SK-N-SH (cell line): ENCODE results near the gene ATP6V1G1. TPM values are rescaled to one million over a fixed set of nuclear protein-coding genes. Genes with fewer than 3 reads are reported as not detected.
"Not testable (repeated sequence)": the region's sequence is repeated elsewhere in the genome, so short reads cannot be mapped to it uniquely, and the experiment has no call there.

Experiments used
- CTCF ChIA-PET: fragments of 300-600, 350-600 bp; formaldehyde crosslinking; extraction: SDS; loops from one replicate; lab custom pipeline; 2021; lab: Yijun Ruan, JAX
- POLR2A ChIA-PET: fragments of 350-600 bp; sonication (Branson Sonifier 250); formaldehyde crosslinking; extraction: SDS; loops from one replicate; lab custom pipeline; 2020; ENCODE audit warnings: antibody characterized with exemption, inconsistent platforms; lab: Yijun Ruan, JAX
- DNase-seq: peaks from one replicate; pipeline ENCODE4 v3.0.0; 2012
- H2AFZ ChIP-seq: fragments of 200-600 bp; sonication (generic); 2 replicates; pipeline ENCODE4 v1.8.1; 2016; ENCODE audit warnings: antibody characterized with exemption, mild to moderate bottlenecking, low read depth
- H3F3A ChIP-seq: fragments of 200-600 bp; sonication (generic); replicated peaks from 2 replicates; pipeline ENCODE3; 2016; ENCODE audit warnings: antibody characterized with exemption, mild to moderate bottlenecking; ENCODE audit not compliant: insufficient read depth
- H3K27ac ChIP-seq, 2 experiments: fragments of 200-500 bp in 1 of 2; fragments of 200-600 bp in 1 of 2; sonication (Bioruptor generic) in 1 of 2; sonication (generic), shearing (Covaris generic) in 1 of 2; 2 replicates each; pipeline versions ENCODE4 v1.5.1 to v1.6.1; 2014 to 2016; ENCODE audit warnings: low read depth in 2 of 2, inconsistent platforms in 1 of 2, low read length in 1 of 2, mild to moderate bottlenecking in 1 of 2, mixed read lengths in 1 of 2
- H3K27me3 ChIP-seq: fragments of 200-600 bp; sonication (generic), shearing (Covaris generic); 2 replicates; pipeline ENCODE4 v1.6.1; 2016; ENCODE audit warnings: mixed run types; ENCODE audit not compliant: insufficient read depth
- H3K36me3 ChIP-seq, 2 experiments: fragments of 200-500 bp in 1 of 2; fragments of 200-600 bp in 1 of 2; sonication (Bioruptor generic) in 1 of 2; sonication (generic) in 1 of 2; replicated peaks in 1 of 2; 2 replicates each; pipeline versions ENCODE3 to v1.5.1; 2014 to 2016; ENCODE audit warnings: low read length in 1 of 2, mild to moderate bottlenecking in 1 of 2; ENCODE audit not compliant: insufficient read depth in 2 of 2, control insufficient read depth in 1 of 2
- H3K4me1 ChIP-seq, 2 experiments: fragments of 200-500 bp in 1 of 2; fragments of 200-600 bp in 1 of 2; sonication (Bioruptor generic) in 1 of 2; sonication (generic), shearing (Covaris generic) in 1 of 2; 2 replicates each; pipeline versions ENCODE4 v1.5.1 to v1.6.1; 2014 to 2016; ENCODE audit warnings: low read depth in 1 of 2, low read length in 1 of 2, mixed run types in 1 of 2; ENCODE audit not compliant: insufficient read depth in 2 of 2, control insufficient read depth in 1 of 2
- H3K4me2 ChIP-seq: fragments of 200-600 bp; sonication (generic), shearing (Covaris generic); 2 replicates; pipeline ENCODE4 v1.6.1; 2017; ENCODE audit warnings: mixed run types
- H3K4me3 ChIP-seq, 2 experiments: fragments of 200-500 bp in 1 of 2; fragments of 200-600 bp in 1 of 2; sonication (Bioruptor generic) in 1 of 2; sonication (generic), shearing (Covaris generic) in 1 of 2; 2 replicates each; pipeline versions ENCODE4 v1.5.1 to v1.8.1; 2014 to 2016; ENCODE audit warnings: low read depth in 2 of 2, inconsistent platforms in 1 of 2, low read length in 1 of 2, mild to moderate bottlenecking in 1 of 2, mixed read lengths in 1 of 2, moderate library complexity in 1 of 2
- H3K79me2 ChIP-seq: fragments of 200-600 bp; sonication (generic); 2 replicates; pipeline ENCODE4 v1.8.1; 2017; ENCODE audit warnings: mild to moderate bottlenecking; ENCODE audit not compliant: insufficient read depth
- H3K9ac ChIP-seq: fragments of 200-600 bp; sonication (generic); 2 replicates; pipeline ENCODE4 v1.6.1; 2017; ENCODE audit warnings: mixed run types
- H3K9me2 ChIP-seq: fragments of 200-600 bp; sonication (generic); 2 replicates; pipeline ENCODE4 v1.6.1; 2017; ENCODE audit warnings: mixed run types
- H3K9me3 ChIP-seq: fragments of 200-600 bp; sonication (generic); 2 replicates; pipeline ENCODE4 v1.6.1; 2017; ENCODE audit warnings: mixed run types, mild to moderate bottlenecking, moderate library complexity
- H4K20me1 ChIP-seq: fragments of 200-600 bp; sonication (generic); 2 replicates; pipeline ENCODE4 v1.6.1; 2017; ENCODE audit warnings: mild to moderate bottlenecking, mixed run types; ENCODE audit not compliant: insufficient read depth
- ELF1 ChIP-seq: IDR thresholded peaks from 2 replicates; pipeline ENCODE4 v1.4.0; 2012
- JUND ChIP-seq: IDR thresholded peaks from 2 replicates; pipeline ENCODE4 v1.4.0; 2012
- MAX ChIP-seq: IDR thresholded peaks from 2 replicates; pipeline ENCODE4 v1.4.0; 2012; ENCODE audit warnings: low read depth
- PBX3 ChIP-seq: IDR thresholded peaks from 2 replicates; pipeline ENCODE4; 2012
- RXRA ChIP-seq: IDR thresholded peaks from 2 replicates; pipeline ENCODE4 v1.4.0; 2012; ENCODE audit warnings: low read depth, mild to moderate bottlenecking, borderline replicate concordance
- TCF12 ChIP-seq: IDR thresholded peaks from 2 replicates; pipeline ENCODE4 v1.4.0; 2012
- WGBS: methylation state at CpG from one replicate; pipeline ENCODE4 v1.1.6; 2017; ENCODE audit warnings: low lambda C conversion rate; 5-methylcytosine and 5-hydroxymethylcytosine counted together
- polyA plus RNA-seq, 3 experiments: library from polyadenylated mRNA; depleted of rRNA; stranded (reverse); fragments of >200 nt; gene quantifications; 2 replicates each; pipeline ENCODE4 v1.2.3, GENCODE V29; 2012

The ATP6V1G1 gene
- polyA plus RNA-seq, 1 of the 3 experiments (the other 2 are of a cell fraction), result 119 TPM

- ChIA-PET POLR2A (no interaction called here), CTCF (interaction anchor here (0.6 kb wide), 1 partner anchor 166 kb away, joined by 3 read pairs; no protein-coding TSS in a partner anchor)
- Histone ChIP-seq H4K20me1 (no peaks in the 10 kb centered on the region), H3K9me3 (no peaks in the 10 kb centered on the region), H3K79me2 (no peaks in the 10 kb centered on the region), H2AFZ (no peak overlapping the region), H3F3A (peaks cover 7% of the 10 kb centered on the region), H3K27ac (no peak overlapping the region), H3K9ac (no peak overlapping the region), H3K27me3 (peaks cover 48% of the 10 kb centered on the region), H3K9me2 (no peaks in the 10 kb centered on the region), H3K4me1 (no peaks in the 10 kb centered on the region), H3K36me3 (no peaks in the 10 kb centered on the region), H3K4me3 (no peak overlapping the region), H3K4me2 (no peak overlapping the region)
- no peak for DNase-seq
- 51% methylated on average over 3 of the region's 3 CpGs for WGBS
- no peak for TF ChIP-seq PBX3
These were observed 16.2 kb upstream of the ATP6V1G1 start for GRCh38 chr9:114571391-114571790.

- ChIA-PET POLR2A (no interaction called here), CTCF (no interaction called here)
- no peak overlapping the region for H3K27ac ChIP-seq
These were observed 15.4 kb upstream of the ATP6V1G1 start for GRCh38 chr9:114572199-114572598.

GRCh38 chr9:114574438-114574837, 13.1 kb upstream of the ATP6V1G1 start:
- Histone ChIP-seq H3K4me1 (no peaks in the 10 kb centered on the region), H3K79me2 (no peaks in the 10 kb centered on the region), H3F3A (peaks cover 3% of the 10 kb centered on the region), H3K4me2 (no peak overlapping the region), H3K27me3 (peaks cover 52% of the 10 kb centered on the region), H2AFZ (no peak overlapping the region), H3K27ac (no peak overlapping the region), H3K9me2 (no peaks in the 10 kb centered on the region), H3K9ac (no peak overlapping the region), H3K4me3 (no peak overlapping the region), H4K20me1 (no peaks in the 10 kb centered on the region), H3K36me3 (no peaks in the 10 kb centered on the region), H3K9me3 (no peaks in the 10 kb centered on the region)
- no peak for DNase-seq
- POLR2A ChIA-PET, result interaction anchor here (1.4 kb wide), 1 partner anchor 13 kb away, joined by 5 read pairs; the partner anchor contains the start of gene ATP6V1G1
- CTCF ChIA-PET, result no interaction called here
- 0% methylated on average over 1 of the region's 1 CpG for WGBS
- TF ChIP-seq MAX (no peak), PBX3 (no peak), RXRA (no peak)

More at GRCh38 chr9:114572199-114572598, 15.4 kb upstream of the ATP6V1G1 start:
- Histone ChIP-seq H3K9ac (no peak overlapping the region), H3K27me3 (peaks cover 52% of the 10 kb centered on the region), H3K79me2 (no peaks in the 10 kb centered on the region)
- TF ChIP-seq JUND (no peak), ELF1 (no peak), TCF12 (no peak)
- TF ChIP-seq, all 33 proteins: peak for 0
- Histone ChIP-seq H3F3A (peaks cover 7% of the 10 kb centered on the region), H3K4me1 (no peaks in the 10 kb centered on the region), H3K9me3 (no peaks in the 10 kb centered on the region), H4K20me1 (no peaks in the 10 kb centered on the region), H3K4me2 (no peak overlapping the region), H2AFZ (no peak overlapping the region), H3K4me3 (no peak overlapping the region), H3K9me2 (no peaks in the 10 kb centered on the region), H3K36me3 (no peaks in the 10 kb centered on the region)
- DNase-seq, result no peak
- 23% methylated on average over 6 of the region's 6 CpGs for WGBS

GRCh38 chr9:114576779-114577178, 10.8 kb upstream of the ATP6V1G1 start:
- peaks cover 35% of the 10 kb centered on the region; the same call in 1 of the 2 replicates for H3K27me3 ChIP-seq
- H3K27ac ChIP-seq, CTCF ChIA-PET, H2AFZ ChIP-seq, H3K9me3 ChIP-seq, H3F3A ChIP-seq, H3K9me2 ChIP-seq, DNase-seq, H3K4me1 ChIP-seq, H3K79me2 ChIP-seq, H3K36me3 ChIP-seq, H3K4me3 ChIP-seq, POLR2A ChIA-PET, H3K4me2 ChIP-seq, H4K20me1 ChIP-seq, H3K9ac ChIP-seq: not testable (repeated sequence)
- 42% methylated on average over 4 of the region's 5 CpGs for WGBS

GRCh38 chr9:114578134-114578533, 9.4 kb upstream of the ATP6V1G1 start:
- WGBS, result 51% methylated on average over 5 of the region's 5 CpGs
- H3K27ac ChIP-seq, H3K79me2 ChIP-seq, H3K4me3 ChIP-seq, H2AFZ ChIP-seq, H3F3A ChIP-seq, H3K9me3 ChIP-seq, H3K9me2 ChIP-seq, DNase-seq, H4K20me1 ChIP-seq, H3K4me2 ChIP-seq, CTCF ChIA-PET, POLR2A ChIA-PET, H3K36me3 ChIP-seq, H3K9ac ChIP-seq, H3K4me1 ChIP-seq: not testable (repeated sequence)
- H3K27me3 ChIP-seq, result peaks cover 30% of the 10 kb centered on the region; the same call in 1 of the 2 replicates
